ENCODE results near the gene ISG20. TPM values are rescaled to one million over a fixed set of nuclear protein-coding genes. Genes with fewer than 3 reads are reported as not detected.
"Not testable (repeated sequence)": the region's sequence is repeated elsewhere in the genome, so short reads cannot be mapped to it uniquely, and the experiment has no call there.

ISG20 gene
- total RNA-seq, 1 experiment from 2014 or later, result 9.7 TPM

GRCh38 chr15:88637436-88637835 lies 1.4 kb upstream of the ISG20 start:
- intact Hi-C loops (cut with micrococcal nuclease), result no loop called here
- ChIA-PET CTCF (interaction anchor here (0.5 to 1.8 kb wide), 2 partner anchors 16 to 23 kb away, joined by 3 to 11 read pairs; partner anchors contain the start of gene AEN), POLR2A (interaction anchor here (1.1 kb wide), 1 partner anchor 275 kb away, joined by 5 read pairs; no protein-coding TSS in a partner anchor)
- peaks cover 32% of the 10 kb centered on the region for H3K36me3 Mint-ChIP-seq (ENCODE audit: insufficient read depth, unreplicated experiment)
- TF ChIP-seq CTCF (IDR thresholded peaks at IDR 0.05; ENCODE audit: unreplicated experiment), result no peak
- no peaks in the 10 kb centered on the region for H3K27me3 Mint-ChIP-seq (ENCODE audit: insufficient read depth, unreplicated experiment)
- peaks cover 40% of the 10 kb centered on the region for H3K4me1 Mint-ChIP-seq (ENCODE audit: insufficient read depth, unreplicated experiment)
- no peak for DNase-seq (ENCODE audit: unreplicated experiment)
- BruUV-seq (replicated peaks), result no TSS peak
- no peaks in the 10 kb centered on the region for H3K9me3 Mint-ChIP-seq (ENCODE audit: unreplicated experiment)
- H3K27ac Mint-ChIP-seq (ENCODE audit: low read depth, unreplicated experiment), result peak overlapping the region; percentile 96
- H3K4me3 Mint-ChIP-seq (ENCODE audit: unreplicated experiment), result no peak overlapping the region

- BruUV-seq (replicated peaks), result TSS peak; percentile 95
- H3K4me3 Mint-ChIP-seq (ENCODE audit: unreplicated experiment), result peak overlapping the region; percentile 81
- no peak for TF ChIP-seq CTCF (IDR thresholded peaks at IDR 0.05; ENCODE audit: unreplicated experiment)
- POLR2A ChIA-PET, result interaction anchor here (0.5 to 1.5 kb wide), 14 partner anchors 8 to 607 kb away, joined by 3 to 6 read pairs (median 3); partner anchors contain the start of gene MFGE8
- intact Hi-C loops (cut with micrococcal nuclease), result loop anchor here (1.0 kb wide), 2 partner anchors 15 to 162 kb away; no protein-coding TSS in a partner anchor
- H3K36me3 Mint-ChIP-seq (ENCODE audit: insufficient read depth, unreplicated experiment), result peaks cover 26% of the 10 kb centered on the region
- CTCF ChIA-PET, result interaction anchor here (0.5 to 1.8 kb wide), 9 partner anchors 16 to 916 kb away, joined by 3 to 11 read pairs (median 4); partner anchors contain the start of genes AEN, MRPL46 and MRPS11
- no peaks in the 10 kb centered on the region for H3K27me3 Mint-ChIP-seq (ENCODE audit: insufficient read depth, unreplicated experiment)
- peaks cover 40% of the 10 kb centered on the region for H3K4me1 Mint-ChIP-seq (ENCODE audit: insufficient read depth, unreplicated experiment)
- no peaks in the 10 kb centered on the region for H3K9me3 Mint-ChIP-seq (ENCODE audit: unreplicated experiment)
- H3K27ac Mint-ChIP-seq (ENCODE audit: low read depth, unreplicated experiment), result peak overlapping the region; percentile 96
- DNase-seq (ENCODE audit: unreplicated experiment), result no peak
Measured at GRCh38 chr15:88637841-88638625, 783 bp upstream of the ISG20 start.

- Mint-ChIP-seq H3K9me3 (ENCODE audit: unreplicated experiment) (no peaks in the 10 kb centered on the region), H3K27ac (ENCODE audit: low read depth, unreplicated experiment) (no peak overlapping the region), H3K4me1 (ENCODE audit: insufficient read depth, unreplicated experiment) (peaks cover 29% of the 10 kb centered on the region), H3K36me3 (ENCODE audit: insufficient read depth, unreplicated experiment) (no peaks in the 10 kb centered on the region), H3K4me3 (ENCODE audit: unreplicated experiment) (no peak overlapping the region), H3K27me3 (ENCODE audit: insufficient read depth, unreplicated experiment) (no peaks in the 10 kb centered on the region)
- intact Hi-C loops (cut with micrococcal nuclease), result no loop called here
- BruUV-seq (replicated peaks), result no TSS peak
- POLR2A ChIA-PET, result interaction anchor here (0.5 kb wide), 1 partner anchor 169 kb away, joined by 4 read pairs; no protein-coding TSS in a partner anchor
- CTCF ChIA-PET, result interaction anchor here (0.6 kb wide), 1 partner anchor 481 kb away, joined by 3 read pairs; no protein-coding TSS in a partner anchor
- no peak for TF ChIP-seq CTCF (IDR thresholded peaks at IDR 0.05; ENCODE audit: unreplicated experiment)
- no peak for DNase-seq (ENCODE audit: unreplicated experiment)
Measured at GRCh38 chr15:88641959-88642452, 3.2 kb downstream of the ISG20 start.

GRCh38 chr15:88642514-88642913 lies 3.7 kb downstream of the ISG20 start:
- BruUV-seq (replicated peaks); POLR2A ChIA-PET; H3K4me3 Mint-ChIP-seq (ENCODE audit: unreplicated experiment); DNase-seq (ENCODE audit: unreplicated experiment); H3K9me3 Mint-ChIP-seq (ENCODE audit: unreplicated experiment); H3K27ac Mint-ChIP-seq (ENCODE audit: low read depth, unreplicated experiment); H3K36me3 Mint-ChIP-seq (ENCODE audit: insufficient read depth, unreplicated experiment); H3K27me3 Mint-ChIP-seq (ENCODE audit: insufficient read depth, unreplicated experiment); CTCF ChIA-PET; intact Hi-C loops (cut with micrococcal nuclease): not testable (repeated sequence)
- H3K4me1 Mint-ChIP-seq (ENCODE audit: insufficient read depth, unreplicated experiment), result peaks cover 31% of the 10 kb centered on the region

Data from MCF 10A (cell line).